Bronchial epithelial cell (primary cell): ENCODE measurements around the gene VEGFB. TPM values are rescaled to one million over a fixed set of nuclear protein-coding genes. Genes with fewer than 3 reads are reported as not detected.
A peak's percentile ranks its signal among the peaks of the same experiment; 100 is the strongest.

Experiments
- DNase-seq: peaks from one replicate; pipeline ENCODE4 v3.0.0-alpha.2; 2010; ENCODE audit warnings: low read depth
- FAIRE-seq: peaks from 2 replicates; lab custom pipeline; 2011; peaks lifted over from hg19 to GRCh38; lab: Jason Lieb, UNC
- H3K27me3 ChIP-seq: 2 replicates; pipeline ENCODE4 v1.5.1; 2011; ENCODE audit warnings: low read length; ENCODE audit not compliant: control insufficient read depth, insufficient read depth
- H3K36me3 ChIP-seq: 2 replicates; pipeline ENCODE4 v1.5.1; 2011; ENCODE audit warnings: low read length; ENCODE audit not compliant: control insufficient read depth, insufficient read depth
- H3K4me3 ChIP-seq: 2 replicates; pipeline ENCODE4 v1.5.1; 2011; ENCODE audit warnings: mild to moderate bottlenecking, low read depth, low read length, control low read depth
- total RNA-seq: library from RNA; depleted of rRNA; stranded (reverse); fragments of >200 nt; gene quantifications from 2 replicates; pipeline ENCODE4 v1.2.1, GENCODE V29; 2014
- TF ChIP-seq, protein P1 (sequence below): IDR thresholded peaks from 2 replicates; pipeline ENCODE4 v1.5.1; 2011; ENCODE audit warnings: mild to moderate bottlenecking, moderate library complexity, low read length, control low read depth, inconsistent platforms; ENCODE audit not compliant: insufficient read depth, severe bottlenecking

VEGFB gene
- total RNA-seq, 1 donor from 2014 or later, result 12.4 TPM

DNA sequence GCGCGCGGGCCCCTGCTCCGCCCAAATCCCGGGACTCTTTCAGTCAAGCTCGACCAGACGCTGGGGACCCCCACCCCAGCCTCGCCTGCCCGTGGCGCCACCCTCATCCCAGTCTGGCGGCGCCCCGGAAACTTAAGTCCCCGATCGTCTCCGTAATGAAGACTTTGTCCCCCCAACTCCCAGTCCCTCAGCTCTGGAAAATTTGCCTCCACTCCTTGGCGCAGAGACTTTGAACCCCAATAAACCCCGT, 17.3 kb downstream of the VEGFB start:
- TF ChIP-seq, protein P1, sequence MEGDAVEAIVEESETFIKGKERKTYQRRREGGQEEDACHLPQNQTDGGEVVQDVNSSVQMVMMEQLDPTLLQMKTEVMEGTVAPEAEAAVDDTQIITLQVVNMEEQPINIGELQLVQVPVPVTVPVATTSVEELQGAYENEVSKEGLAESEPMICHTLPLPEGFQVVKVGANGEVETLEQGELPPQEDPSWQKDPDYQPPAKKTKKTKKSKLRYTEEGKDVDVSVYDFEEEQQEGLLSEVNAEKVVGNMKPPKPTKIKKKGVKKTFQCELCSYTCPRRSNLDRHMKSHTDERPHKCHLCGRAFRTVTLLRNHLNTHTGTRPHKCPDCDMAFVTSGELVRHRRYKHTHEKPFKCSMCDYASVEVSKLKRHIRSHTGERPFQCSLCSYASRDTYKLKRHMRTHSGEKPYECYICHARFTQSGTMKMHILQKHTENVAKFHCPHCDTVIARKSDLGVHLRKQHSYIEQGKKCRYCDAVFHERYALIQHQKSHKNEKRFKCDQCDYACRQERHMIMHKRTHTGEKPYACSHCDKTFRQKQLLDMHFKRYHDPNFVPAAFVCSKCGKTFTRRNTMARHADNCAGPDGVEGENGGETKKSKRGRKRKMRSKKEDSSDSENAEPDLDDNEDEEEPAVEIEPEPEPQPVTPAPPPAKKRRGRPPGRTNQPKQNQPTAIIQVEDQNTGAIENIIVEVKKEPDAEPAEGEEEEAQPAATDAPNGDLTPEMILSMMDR, result no peak
- no peak for FAIRE-seq
- DNase-seq, result no peak

DNA sequence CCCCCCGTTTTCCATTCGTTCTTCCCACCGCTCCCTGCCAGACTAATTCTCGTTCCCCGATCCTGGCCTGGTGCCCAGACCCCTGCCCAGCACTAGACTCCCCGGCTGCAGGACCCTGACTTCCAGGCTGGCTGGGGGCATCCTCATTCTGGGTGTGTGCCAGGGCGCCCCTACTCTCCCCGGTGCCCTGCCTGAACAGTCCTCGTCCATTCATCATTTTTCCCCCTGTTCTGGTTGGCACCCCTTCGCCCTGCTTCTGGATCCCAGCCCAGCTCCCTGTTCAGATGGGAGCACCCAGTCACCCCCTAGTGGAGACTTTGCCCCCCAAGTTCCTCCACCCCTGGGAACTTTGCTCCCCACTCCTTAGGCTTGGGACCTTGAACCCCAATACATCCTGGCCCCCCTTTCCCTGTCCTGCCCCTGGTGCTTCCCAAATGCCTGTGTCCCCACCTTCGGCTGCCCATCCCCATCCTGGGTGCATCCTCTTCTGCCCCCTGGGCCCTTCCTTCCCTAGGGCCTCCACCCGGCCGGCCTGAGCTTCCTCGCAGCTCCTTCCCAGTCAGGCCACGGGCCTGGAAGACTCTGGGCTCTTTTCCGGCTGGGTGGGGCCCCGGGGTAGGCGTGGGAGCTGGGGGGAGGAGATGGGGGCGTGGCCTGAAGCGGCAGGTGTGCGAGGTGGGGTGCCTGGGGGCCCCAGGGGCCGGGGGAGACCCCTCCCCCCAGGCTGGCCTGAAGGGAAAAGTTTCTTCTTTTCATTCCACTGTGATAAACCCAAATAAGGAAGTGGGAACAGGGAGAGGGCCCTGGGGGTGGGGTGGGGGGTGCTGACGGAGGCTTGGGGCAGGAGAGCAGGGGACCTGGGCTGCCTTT, 17.9 kb downstream of the VEGFB start:
- Histone ChIP-seq H3K4me3 (peak overlapping the region; percentile 83), H3K27me3 (no peaks in the 10 kb centered on the region), H3K36me3 (peaks cover 26% of the 10 kb centered on the region)
- TF ChIP-seq, protein P1, result peak; percentile 49
- DNase-seq, result peak; percentile 49
- no peak for FAIRE-seq

More for the DNA sequence above, 17.3 kb downstream of the VEGFB start:
- Histone ChIP-seq H3K36me3 (peaks cover 23% of the 10 kb centered on the region), H3K4me3 (peak overlapping the region; percentile 83), H3K27me3 (no peaks in the 10 kb centered on the region)

DNA sequence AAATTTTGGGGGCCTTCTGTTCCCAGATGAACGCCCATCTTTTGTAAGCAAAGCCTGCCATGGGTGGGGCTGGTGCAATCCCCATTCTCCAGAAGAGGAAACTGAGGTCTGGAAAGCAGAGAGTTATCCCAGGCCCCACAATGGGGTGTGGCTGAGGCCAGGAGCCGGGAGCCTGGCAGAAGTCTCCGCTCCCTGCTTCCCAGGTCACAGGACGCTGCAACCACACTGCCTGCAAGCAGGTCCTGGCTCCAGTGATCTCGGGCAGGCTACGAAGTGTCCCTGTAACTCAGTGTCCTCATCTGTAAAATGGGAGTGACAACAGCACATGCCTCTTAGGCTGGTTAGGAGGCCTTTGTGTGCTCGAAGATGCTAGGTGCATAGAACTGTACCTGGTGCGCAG, 18.7 kb downstream of the VEGFB start:
- FAIRE-seq (no peak), DNase-seq (no peak)
- Histone ChIP-seq H3K4me3 (no peak overlapping the region), H3K27me3 (no peaks in the 10 kb centered on the region), H3K36me3 (peaks cover 26% of the 10 kb centered on the region)
- TF ChIP-seq, protein P1, result no peak

DNA sequence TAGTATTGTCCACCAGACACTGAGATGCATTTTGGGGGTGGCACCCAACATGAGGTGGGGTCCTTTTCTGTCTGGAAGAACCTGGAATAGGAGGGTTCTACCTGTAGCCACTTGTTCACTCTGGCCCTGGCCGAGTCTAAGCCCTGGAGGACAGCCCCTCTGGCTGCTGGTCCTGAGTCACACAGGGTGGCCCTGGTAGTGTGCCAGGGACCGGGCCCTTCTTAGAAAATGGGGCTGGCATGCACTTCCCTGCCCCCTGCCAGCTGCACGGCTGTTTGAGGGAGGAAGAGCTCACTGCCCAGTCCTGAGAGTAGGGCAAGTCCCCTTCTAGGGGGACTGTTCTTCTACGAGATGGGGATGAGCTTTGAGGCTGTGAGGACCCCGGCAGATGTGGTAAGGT, 19.1 kb downstream of the VEGFB start:
- DNase-seq (no peak), FAIRE-seq (no peak)
- no peak overlapping the region for H3K4me3 ChIP-seq
- TF ChIP-seq, protein P1, result no peak
- H3K36me3 ChIP-seq, result peaks cover 30% of the 10 kb centered on the region
- no peaks in the 10 kb centered on the region for H3K27me3 ChIP-seq

DNA sequence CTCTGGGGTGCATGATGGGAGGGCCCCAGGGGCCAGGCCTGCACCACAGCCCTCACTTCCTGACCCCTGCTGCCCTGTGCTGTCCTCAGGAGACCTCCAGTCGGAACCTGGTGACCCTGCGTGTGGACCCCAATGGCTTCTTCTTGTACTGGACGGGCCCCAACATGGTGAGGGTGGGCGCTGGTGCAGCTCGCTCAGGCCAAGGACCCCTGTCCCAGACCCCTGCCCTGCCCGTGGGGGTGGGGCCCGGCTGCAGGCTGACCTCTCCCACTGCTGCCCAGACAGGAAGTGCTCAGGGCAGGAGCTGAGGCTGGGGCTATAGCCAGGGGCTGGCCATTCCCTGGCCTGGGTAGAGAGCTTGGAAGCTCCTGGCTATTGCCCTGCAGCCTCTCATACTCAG, 19.9 kb downstream of the VEGFB start:
- FAIRE-seq, result no peak
- Histone ChIP-seq H3K36me3 (peaks cover 39% of the 10 kb centered on the region), H3K4me3 (no peak overlapping the region), H3K27me3 (no peaks in the 10 kb centered on the region)
- DNase-seq, result no peak
- TF ChIP-seq, protein P1, result no peak
